GM10266 (cell line): Measurements from ENCODE around the gene GRB10.
A peak's percentile ranks its signal among the peaks of the same experiment; 100 is the strongest.

Experiments used
- DNase-seq: peaks from one replicate; pipeline ENCODE4 v3.0.0; 2012; ENCODE audit errors: extremely low spot score
- TF ChIP-seq, protein P1 (sequence below): IDR thresholded peaks from 2 replicates; pipeline ENCODE4 v1.5.1; 2012; ENCODE audit warnings: mild to moderate bottlenecking, low read depth; ENCODE audit not compliant: control insufficient read depth, insufficient read depth; ENCODE audit errors: missing control alignments

GRB10 gene

DNA sequence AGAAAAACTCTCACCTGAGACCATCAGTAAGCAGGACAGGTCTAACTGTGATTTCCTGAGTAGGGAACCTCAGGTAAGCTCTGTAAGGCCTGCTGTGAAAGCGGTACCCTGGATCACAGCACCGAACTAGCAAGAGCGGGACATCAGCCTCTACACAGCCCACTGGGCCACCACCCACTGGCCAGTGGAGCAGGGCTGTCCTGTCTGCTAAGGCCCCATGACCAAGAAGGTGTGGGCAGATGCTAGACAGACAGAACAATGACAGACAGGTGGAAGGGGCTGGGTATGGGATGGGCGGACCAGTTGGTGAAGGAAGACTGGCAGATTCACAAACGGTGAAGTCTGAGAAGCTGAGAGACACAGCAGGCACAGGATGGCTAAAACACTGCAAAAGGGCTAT, 138.1 kb downstream of the GRB10 start:
- no peak for DNase-seq

DNA sequence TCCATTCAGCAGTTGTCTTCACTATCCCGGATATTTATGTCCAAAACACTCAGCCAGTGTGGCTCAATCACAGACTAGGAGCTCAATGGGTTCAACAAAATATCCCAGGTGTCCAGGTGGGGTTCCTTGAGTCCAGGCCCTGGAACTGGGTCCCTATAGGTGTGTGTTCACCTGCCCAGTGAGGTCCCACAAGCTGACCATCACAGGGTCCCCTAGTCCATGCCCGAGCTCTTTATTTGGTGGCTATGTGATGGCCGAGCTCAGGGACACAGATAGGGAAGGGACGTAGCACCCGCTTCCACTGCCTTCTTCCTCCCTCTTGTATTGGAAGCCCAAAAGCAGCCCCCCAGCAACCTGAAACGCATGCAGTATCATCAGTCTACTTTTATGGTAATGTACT, 138.6 kb downstream of the GRB10 start:
- DNase-seq = no peak
- TF ChIP-seq, protein P1, sequence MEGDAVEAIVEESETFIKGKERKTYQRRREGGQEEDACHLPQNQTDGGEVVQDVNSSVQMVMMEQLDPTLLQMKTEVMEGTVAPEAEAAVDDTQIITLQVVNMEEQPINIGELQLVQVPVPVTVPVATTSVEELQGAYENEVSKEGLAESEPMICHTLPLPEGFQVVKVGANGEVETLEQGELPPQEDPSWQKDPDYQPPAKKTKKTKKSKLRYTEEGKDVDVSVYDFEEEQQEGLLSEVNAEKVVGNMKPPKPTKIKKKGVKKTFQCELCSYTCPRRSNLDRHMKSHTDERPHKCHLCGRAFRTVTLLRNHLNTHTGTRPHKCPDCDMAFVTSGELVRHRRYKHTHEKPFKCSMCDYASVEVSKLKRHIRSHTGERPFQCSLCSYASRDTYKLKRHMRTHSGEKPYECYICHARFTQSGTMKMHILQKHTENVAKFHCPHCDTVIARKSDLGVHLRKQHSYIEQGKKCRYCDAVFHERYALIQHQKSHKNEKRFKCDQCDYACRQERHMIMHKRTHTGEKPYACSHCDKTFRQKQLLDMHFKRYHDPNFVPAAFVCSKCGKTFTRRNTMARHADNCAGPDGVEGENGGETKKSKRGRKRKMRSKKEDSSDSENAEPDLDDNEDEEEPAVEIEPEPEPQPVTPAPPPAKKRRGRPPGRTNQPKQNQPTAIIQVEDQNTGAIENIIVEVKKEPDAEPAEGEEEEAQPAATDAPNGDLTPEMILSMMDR = no peak

More for the DNA sequence above, 138.1 kb downstream of the GRB10 start:
- TF ChIP-seq, protein P1 = no peak

- no peak for DNase-seq
- TF ChIP-seq, protein P1 = peak; percentile 17
Observed at GRCh38 chr7:50641442-50642405, 141.0 kb downstream of the GRB10 start.

GRCh38 chr7:50640779-50641178, 141.9 kb downstream of the GRB10 start:
- TF ChIP-seq, protein P1 = no peak
- DNase-seq = no peak

GRCh38 chr7:50640256-50640655, 142.4 kb downstream of the GRB10 start:
- TF ChIP-seq, protein P1 = no peak
- DNase-seq = no peak

DNA sequence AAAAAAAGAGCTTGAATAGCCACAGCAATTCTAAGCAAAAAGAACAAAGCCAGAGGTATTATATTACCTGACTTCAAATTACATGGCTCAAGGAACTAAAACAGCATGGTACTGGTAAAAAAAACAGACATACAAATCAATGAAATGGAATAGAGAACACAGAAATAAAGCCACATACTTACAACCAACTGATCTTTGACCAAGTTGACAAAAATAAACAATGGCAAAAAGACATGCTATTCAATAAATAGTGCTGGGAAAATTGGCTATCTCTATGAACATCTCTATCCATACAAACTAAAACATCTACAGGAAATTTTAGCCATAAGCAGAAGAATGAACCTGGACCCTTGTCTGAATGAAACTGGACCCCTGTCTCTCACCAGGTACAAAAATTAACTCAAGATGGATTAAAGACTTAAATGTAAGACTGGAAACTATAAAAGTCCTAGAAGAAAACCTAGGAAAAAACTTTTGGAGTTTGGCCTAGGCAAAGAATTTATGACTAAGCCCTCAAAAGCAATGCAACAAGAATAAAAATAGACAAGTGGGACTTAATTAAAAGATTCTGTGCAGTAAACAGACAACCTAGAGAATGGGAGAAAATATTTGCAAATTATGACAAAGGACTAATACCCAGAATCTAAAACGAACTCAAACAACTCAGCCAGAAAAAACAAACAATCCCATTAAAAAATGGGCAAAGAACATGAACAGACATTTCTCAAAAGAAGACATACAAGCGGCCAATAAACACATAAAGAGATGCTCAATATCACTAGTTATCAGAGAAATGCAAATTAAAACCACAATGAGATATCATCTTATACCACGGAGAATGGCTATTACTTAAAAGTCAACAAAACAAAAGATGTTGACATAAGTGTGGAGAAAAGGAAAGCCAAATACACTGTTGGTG, 144.7 kb downstream of the GRB10 start:
- TF ChIP-seq, protein P1 = no peak

More for the DNA sequence above, 144.7 kb downstream of the GRB10 start:
- no peak for DNase-seq
